ENCODE measurements around the gene ADAM12.

DNA sequence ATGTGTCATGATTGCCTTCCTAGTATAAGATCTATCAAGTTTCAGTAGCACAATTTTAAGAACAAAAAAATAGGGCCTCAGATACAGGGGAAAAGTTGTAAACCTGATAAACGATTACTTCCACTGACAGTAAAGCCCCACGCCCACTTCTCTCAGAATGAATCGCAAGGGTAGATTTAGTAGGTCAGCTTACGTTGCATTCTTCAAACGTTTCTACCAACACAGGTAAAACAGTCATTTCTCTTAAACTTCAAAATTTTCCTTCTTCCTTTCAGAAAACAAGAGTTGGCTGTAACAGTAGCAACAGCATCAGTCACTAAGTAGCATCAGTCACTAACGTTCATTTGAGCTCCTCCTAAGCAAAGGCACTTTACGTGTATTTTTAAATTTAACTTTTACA is 221.5 kb downstream of the ADAM12 start:
- no peak for TF ChIP-seq POLR2A (IDR thresholded peaks at IDR 0.05)
- TF ChIP-seq, protein P1, sequence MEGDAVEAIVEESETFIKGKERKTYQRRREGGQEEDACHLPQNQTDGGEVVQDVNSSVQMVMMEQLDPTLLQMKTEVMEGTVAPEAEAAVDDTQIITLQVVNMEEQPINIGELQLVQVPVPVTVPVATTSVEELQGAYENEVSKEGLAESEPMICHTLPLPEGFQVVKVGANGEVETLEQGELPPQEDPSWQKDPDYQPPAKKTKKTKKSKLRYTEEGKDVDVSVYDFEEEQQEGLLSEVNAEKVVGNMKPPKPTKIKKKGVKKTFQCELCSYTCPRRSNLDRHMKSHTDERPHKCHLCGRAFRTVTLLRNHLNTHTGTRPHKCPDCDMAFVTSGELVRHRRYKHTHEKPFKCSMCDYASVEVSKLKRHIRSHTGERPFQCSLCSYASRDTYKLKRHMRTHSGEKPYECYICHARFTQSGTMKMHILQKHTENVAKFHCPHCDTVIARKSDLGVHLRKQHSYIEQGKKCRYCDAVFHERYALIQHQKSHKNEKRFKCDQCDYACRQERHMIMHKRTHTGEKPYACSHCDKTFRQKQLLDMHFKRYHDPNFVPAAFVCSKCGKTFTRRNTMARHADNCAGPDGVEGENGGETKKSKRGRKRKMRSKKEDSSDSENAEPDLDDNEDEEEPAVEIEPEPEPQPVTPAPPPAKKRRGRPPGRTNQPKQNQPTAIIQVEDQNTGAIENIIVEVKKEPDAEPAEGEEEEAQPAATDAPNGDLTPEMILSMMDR (IDR thresholded peaks at IDR 0.05): no peak
